ENCODE measurements around the gene KLF18.
"Not testable (repeated sequence)": the region's sequence is repeated elsewhere in the genome, so short reads cannot be mapped to it uniquely, and the experiment has no call there.

The KLF18 gene

DNA sequence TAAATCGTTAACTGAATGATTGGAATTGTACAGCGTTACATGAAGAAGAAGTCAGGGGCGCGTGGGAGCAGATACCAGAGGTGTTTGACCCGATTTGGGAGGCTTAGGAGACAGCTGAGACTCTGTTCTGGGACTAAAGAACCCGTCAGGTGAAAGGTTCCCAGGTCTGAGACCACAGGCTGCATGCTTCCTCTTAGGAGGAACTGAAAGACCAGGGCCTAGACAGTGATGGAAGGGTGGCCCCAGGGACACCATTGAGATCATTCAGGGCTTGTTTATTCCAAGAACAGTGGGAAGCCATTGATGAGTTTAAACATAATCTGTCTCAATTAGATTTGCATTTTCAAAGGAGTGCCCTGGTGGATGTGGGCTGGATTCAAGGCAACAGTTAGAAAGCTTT is 21.9 kb downstream of the KLF18 start:
- FAIRE-seq: no peak

DNA sequence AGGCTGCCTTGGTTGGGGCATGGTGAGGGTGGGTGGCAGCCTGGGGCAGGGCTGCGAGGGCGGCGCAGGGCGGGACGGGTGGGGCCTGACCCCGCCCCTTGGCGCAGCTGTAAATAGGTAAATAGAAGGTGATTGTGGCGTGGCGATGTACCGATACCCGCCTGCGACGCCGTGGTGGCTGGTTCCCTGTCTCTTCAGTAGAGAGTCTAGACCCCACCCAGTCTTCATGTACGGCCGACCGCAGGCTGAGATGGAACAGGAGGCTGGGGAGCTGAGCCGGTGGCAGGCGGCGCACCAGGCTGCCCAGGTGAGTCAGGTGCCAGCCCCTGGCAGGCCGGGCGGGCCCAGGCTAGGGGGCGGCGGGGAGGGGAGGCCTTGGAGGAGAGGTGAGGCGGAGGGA is 22.7 kb downstream of the KLF18 start, which contains the start of gene KLF17:
Gene KLF17 (plus strand): TSS at position 140 of the 400 bp plus-strand sequence. CDS start 87 bp downstream, at position 227.
- no peak for FAIRE-seq

DNA sequence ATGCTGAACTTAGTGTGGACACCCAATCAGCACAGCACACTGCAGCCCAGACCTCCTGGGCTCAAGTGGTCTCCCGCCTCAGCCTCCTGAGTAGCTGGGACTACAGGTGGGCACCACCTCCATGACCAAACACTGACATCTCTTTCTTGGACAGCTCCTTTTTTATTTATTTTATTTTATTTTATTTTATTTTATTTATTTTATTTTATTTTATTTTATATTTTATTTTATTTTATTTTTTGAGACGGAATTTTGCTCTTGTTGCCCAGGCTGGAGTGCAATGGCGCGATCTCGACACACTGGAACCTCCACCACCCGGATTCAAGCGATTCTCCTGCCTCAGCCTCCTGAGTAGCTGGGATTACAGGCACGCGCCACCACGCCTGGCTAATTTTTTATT is 24.2 kb downstream of the KLF18 start:
- not testable (repeated sequence) for FAIRE-seq

DNA sequence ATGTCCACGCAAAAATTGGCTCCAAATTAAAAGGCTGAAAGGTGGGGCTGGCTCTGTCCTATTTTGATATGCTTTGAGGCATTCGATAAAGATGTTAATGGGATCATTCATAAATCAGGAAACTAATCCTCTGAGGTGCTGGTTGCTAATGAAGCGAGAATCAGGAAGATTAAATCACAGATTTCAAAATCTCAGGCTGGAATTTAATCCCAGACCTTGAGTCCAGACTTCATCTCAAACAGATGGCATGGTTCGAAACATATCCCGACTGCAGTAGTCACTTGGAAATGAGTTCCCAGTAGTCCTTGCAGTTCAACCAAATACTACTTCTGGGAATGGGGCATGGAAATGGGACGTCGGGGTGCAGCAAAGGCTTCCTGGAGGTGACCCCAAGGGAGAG is 27.3 kb downstream of the KLF18 start:
- FAIRE-seq: no peak

DNA sequence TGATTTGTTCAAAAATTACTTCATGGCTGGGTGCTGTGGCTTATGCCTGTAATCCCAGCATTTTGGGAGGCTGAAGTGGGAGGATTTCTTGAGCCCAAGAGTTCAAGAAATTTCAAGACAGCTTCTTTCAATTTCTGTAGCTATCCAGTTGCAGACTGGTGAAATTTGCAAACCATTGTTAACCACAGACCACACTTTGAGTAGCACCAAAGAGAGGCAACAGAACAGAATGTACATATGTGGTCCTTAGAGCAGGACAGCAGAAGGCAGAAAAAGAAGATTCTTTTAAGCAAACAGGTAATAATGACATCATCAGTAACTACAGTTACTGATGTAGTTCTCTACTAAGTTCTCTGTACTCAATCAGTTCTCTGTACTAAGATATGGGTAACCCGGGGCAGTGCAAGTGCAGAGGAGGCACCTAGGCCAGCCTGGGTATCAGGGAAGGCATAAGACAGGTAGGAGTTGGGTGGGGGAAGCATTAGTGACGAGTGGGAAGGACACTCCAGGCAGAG is 28.3 kb downstream of the KLF18 start:
- FAIRE-seq: no peak

DNA sequence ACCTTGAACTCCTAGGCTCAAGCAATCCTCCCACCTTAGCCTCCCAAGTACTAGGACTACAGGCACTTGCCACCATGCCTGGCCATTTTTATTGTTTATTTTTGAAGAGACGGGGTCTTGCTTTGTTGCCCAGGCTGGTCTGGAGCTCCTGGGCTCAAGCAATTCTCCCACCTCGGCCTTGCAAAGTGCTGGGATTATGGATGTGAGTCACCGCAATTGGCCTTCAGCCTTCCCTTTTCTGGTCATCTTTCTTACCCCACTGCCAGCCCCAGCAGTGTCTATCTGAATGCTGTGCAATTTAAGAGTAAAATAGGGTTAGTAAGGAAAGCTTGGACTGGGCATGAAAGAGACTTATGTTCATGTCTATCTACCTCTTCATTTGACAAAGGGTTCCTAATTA is 28.9 kb downstream of the KLF18 start:
- FAIRE-seq: no peak

DNA sequence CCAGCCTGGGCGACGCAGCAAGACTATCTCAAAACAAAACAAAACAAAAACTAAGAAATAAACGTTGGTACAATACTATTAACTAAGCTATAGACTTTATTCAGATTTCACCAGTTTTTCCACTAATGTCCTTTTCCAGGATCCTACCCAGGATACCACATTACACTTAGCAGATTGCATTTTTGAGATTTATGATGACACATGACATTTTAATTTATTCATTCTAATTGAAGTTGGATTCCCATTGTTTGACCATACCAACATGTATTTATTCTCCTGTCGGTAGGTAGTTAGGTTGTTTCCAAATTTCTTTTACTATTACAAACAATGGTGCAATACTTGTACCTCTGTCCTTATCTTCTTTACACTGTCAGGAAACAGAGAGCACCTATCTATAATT is 29.6 kb downstream of the KLF18 start:
- FAIRE-seq: no peak

DNA sequence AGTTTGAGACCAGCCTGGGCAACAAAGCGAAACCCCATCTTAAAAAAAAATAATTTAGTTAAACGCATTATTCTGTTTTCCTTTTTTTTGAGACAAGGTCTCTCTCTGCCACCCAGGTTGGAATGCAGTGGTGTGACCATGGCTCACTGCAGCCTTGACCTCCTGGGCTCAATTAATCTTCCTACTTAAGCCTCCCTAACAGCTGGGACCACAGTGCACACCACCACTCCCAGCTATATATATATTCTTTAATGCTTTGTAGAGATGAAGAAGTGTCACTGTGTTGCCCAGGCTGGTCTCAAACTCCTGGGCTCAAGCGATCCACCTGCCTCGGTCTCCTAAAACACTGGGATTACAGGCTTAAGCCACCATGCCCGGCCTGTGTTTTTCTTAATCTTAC is 30.5 kb downstream of the KLF18 start:
- FAIRE-seq: no peak

DNA sequence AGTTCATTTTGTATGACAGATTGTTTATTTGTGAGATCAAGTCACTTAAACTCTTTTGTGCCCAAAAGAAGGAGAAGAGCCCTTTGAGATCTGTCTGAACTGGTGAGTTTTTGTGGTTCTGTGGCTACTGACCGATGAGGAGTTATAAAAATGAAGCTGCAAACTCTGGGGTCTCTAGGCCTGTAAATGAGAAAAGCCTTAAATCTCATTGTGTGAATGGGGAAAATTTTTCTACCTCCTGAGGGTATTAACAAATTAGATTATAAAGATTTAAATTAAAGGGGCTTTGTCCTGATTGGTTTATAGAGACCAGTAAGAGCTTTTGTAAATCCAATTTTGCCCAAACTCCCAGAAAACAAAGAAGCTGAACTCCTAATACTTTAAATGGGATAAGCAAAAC is 32.5 kb downstream of the KLF18 start:
- no peak for FAIRE-seq

DNA sequence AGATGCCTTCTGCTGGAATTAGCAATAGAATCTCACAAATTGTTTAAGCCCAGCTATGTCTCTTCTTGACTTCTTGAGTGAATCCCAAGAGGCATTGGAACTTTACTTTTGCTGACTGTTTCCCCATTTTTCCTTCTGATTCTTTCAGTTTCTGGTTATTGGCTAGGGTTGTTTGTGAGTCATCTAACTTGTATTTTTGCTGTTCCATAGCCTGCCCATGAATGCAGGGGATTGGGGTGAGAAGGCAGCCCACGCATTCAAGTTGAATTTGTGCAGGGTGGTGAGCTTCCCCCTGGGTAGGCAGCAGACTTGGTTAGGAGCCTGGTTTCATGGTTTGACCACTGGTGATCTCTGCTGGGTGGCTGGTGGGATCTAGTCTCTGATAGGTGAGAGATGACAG is 33.2 kb downstream of the KLF18 start:
- no peak for FAIRE-seq

DNA sequence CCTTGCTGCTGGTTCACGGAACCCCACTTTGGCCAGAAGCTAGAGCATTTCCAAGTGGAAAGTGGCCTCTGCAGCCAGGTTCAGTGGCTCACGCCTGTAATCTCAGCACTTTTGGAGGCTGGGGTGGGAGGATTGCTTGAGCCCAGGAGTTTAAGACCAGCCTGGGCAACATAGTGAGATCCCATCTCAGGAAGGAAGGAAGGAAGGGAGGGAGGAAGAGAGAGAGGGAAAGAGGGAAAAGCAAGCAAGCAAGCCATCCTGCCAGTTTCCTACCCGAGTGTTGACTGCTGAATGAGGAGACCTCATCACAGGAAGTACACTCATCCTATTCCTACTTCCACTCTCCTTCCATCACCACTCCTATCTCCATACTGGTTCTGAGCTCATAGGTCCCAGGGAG is 35.6 kb downstream of the KLF18 start:
- no peak for FAIRE-seq

DNA sequence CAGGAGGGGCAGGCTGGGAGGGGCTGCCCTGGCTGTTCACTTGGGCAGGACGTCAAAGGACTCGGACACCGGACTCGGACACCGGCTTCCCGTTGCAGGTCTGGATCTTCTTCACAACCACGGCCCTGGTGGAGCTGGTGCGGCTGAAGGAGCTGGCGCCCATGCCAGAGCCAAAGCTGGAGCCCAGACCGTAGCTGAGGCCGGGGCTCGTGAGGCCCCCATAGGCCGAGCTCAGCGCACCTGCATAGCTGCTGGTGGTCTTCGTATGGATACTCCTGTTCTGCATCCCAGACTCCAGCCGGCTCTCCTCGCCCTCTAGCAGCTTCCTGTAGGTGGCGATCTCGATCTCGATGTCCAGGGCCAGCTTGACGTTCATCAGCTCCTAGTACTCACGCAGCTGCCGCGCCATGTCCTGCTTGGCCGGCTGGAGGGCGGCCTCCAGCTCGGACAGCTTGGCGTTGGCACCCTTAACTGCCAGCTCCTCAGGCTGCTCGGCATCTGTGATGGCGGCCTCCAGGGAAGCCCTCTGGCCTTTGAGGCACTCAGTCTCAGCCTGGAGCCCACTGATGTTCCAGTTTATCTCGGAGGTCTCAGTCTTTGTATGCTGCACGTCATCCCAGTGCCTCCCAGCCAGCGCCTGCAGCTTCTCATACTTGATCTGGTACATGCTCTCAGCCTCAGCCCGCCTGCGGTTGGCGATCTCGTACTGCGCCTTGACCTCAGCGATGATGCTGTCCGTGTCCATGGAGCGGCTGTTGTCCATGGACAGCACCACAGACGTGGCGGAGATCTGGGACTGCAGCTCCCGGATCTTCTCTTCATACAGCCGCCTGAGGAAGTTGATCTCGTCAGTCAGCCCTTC is 37.9 kb downstream of the KLF18 start:
- FAIRE-seq: no peak

DNA sequence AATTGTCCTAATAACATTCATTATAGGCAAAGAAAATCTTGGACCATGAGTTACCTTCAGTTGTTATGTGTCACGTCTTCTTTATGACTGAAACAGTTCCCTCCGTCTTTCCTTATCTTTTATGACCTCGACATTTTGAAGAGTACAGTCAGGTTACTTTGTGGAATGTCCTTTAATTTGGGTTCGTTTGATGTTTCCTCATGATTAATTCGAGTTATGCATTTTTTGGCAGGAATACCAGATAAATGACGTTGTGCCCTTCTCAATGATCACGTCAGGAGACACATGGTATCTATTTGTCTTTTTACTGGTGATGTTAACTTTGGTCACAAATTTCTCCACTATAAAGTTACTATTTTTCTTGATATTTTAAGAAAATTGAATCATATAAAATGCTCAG is 40.1 kb downstream of the KLF18 start:
- FAIRE-seq: no peak

DNA sequence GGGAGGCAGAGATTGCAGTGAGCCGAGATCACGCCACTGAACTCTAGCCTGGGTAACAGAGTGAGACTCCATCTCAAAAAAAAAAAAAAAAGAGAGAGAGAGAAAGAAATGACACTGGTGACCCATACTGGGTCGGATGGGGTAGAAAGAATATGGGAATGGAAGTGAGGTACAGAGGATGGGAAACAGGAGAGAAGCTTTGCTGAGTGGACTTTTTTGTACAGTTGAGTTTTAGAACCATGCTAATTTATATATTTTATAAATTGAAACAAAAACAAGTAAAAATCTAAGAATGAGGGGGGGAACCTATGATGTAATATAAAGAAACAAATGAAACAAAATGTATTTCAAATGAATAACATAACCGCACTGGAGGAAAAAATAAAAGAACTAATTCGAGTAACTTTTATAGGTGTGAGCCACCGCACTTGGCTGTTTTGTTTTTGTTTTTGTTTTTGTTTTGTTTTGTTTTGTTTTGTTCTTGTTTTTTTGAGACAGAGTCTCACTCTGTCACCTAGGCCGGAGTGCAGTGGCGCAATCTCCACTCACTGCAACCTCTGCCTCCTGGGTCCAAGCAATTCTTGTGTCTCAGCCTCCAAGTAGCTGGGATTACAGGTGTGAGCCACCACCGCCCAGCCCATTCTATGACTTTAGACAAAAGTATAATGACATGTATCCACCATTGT is 41.1 kb downstream of the KLF18 start:
- no peak for FAIRE-seq

DNA sequence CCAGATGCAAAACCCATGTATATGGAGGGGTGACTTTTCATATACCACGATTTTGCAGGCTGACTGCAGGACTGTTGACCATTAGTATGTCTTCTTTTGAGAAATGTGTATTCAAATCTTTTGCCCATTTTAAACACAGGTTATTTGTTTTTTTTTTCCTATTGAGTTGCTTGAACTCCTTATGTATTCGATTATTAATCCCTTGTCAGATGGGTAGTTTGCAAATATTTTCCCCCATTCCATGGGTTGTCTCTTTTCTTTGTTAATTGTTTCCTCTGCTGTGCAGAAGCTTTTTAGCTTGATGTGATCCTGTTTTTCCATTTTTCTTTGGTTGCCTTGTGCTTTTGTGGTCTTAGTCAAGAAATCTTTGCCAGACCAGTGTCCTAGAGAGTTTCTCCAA is 47.4 kb downstream of the KLF18 start:
- FAIRE-seq: no peak

DNA sequence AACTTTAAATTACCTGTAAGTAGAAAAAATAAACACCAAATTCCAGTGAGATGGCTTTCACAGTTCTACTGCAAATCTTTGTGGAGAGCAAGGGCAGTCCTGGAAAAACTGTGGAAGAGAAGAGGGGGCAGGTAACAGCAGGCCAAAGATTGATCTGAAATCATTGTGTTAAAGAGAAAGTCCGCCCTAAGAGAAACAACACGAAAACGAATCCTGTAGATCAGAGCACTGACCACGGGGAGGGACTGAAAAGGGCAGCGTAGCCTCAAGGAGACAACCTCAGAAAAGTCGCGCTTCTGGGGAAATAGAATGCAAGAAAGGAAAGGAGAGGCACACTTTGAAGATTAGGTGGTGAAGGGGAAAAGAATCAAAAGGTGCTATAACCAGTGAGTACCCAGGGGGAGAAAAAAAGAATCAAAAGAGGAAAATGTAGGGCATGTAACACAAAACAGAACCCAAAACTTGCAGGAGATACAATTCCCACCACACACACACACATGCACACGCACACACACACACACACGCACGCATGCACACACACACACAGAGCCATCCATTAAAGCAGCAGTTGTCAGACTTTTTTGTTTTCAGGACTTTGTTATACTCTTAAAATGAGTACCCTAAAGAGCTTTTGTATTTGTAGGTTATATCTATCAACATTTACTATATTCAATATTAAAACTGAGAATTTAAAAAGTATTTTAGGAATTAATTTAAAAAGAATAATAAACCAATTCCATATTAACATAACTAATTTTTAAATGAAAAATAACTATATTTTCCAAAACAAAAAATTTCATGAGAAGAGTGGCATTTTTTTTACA is 50.8 kb downstream of the KLF18 start:
- FAIRE-seq: peak; percentile 63

DNA sequence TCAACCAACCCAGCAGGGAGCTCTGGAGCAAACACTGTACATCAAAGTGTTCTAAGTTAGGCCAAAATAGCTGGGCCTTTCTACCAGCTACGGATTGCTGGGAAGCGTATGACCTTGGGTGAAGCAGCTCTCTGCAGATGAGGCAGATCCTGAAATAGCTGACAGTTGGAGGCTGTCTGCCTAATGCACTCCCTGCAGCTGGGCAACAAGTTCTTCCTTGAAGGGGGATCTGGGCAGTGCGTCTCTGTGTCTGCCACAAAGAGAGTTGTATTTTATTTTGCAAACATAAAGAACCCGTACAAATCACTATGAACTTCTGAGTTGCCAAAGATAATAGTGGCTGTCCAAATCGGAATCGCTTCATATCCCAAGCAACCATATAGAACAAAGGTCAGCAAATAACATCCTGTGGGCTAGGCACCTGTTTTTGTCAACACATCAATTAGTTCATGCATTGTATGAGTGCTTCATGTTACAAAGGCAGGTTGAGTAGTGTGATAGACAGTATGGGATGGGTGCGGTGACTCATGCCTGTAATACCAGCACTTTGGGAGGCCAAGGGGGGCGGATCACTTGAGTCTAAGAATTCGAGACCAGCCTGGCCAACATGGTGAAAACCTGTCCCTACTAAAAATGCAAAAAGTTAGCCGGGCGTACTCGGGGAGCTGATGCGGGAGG is 51.9 kb downstream of the KLF18 start:
- FAIRE-seq: no peak
